HepG2 (cell line): ENCODE data around the gene L3MBTL1. TPM values are rescaled to one million over a fixed set of nuclear protein-coding genes. Genes with fewer than 3 reads are reported as not detected.

Experiments used
- ARHGAP35 ChIP-seq: sonication (generic); formaldehyde crosslinking; IDR thresholded peaks from 2 replicates; pipeline ENCODE4 v1.9.0; 2022; ENCODE audit warnings: mild to moderate bottlenecking, inconsistent platforms, moderate library complexity, missing genetic modification reagents, borderline replicate concordance
- ASH2L ChIP-seq: fragments of 300-600, 200-600 bp; sonication (generic); IDR thresholded peaks from 2 replicates; pipeline ENCODE4 v1.7.0; 2017; ENCODE audit warnings: low read depth, mild to moderate bottlenecking, moderate library complexity, mixed read lengths, low read length; ENCODE audit not compliant: insufficient read length
- GFI1 ChIP-seq: sonication (generic); formaldehyde crosslinking; IDR thresholded peaks from 2 replicates; pipeline ENCODE4 v1.5.0; 2020; ENCODE audit warnings: missing genetic modification reagents, mild to moderate bottlenecking, borderline replicate concordance
- HDAC1 ChIP-seq: sonication (generic); formaldehyde crosslinking; IDR thresholded peaks from 2 replicates; pipeline ENCODE4 v1.5.1; 2020; ENCODE audit warnings: mild to moderate bottlenecking, missing genetic modification reagents
- HNRNPUL1 ChIP-seq: fragments of 200-400 bp; formaldehyde crosslinking; IDR thresholded peaks from 2 replicates; pipeline ENCODE4 v1.6.1; 2017; ENCODE audit warnings: low read depth, mild to moderate bottlenecking, low read length, moderate library complexity
- NAIF1 ChIP-seq: sonication (generic); formaldehyde crosslinking; IDR thresholded peaks from 2 replicates; pipeline ENCODE4 v1.5.0; 2020; ENCODE audit warnings: mild to moderate bottlenecking, missing genetic modification reagents, borderline replicate concordance
- ZFP37 ChIP-seq: sonication (generic); formaldehyde crosslinking; IDR thresholded peaks from 2 replicates; pipeline ENCODE4 v1.4.0; 2020; ENCODE audit warnings: missing genetic modification reagents, borderline replicate concordance
- ZNF337 ChIP-seq: sonication (generic); formaldehyde crosslinking; IDR thresholded peaks from 2 replicates; pipeline ENCODE4 v1.5.1; 2020; ENCODE audit warnings: missing genetic modification reagents, low read depth, mild to moderate bottlenecking, borderline replicate concordance
- polyA plus RNA-seq, 8 experiments: library from polyadenylated mRNA; depleted of rRNA in 3 of 8; stranded (reverse) in 7 of 8; unstranded in 1 of 8; fragments of >200 nt; fragmentation: Illumina TruSeq in 4 of 8; extraction: Trizol in 4 of 8; gene quantifications; 2 replicates each; pipeline versions ENCODE4 v1.2.1 to v1.2.3, GENCODE V29; 2011 to 2016; ENCODE audit warnings: low read depth in 4 of 8, missing spikeins in 1 of 8, mixed read lengths in 1 of 8; ENCODE audit not compliant: insufficient read depth in 1 of 8
- total RNA-seq, 5 experiments: library from RNA; depleted of rRNA; stranded (reverse); fragments of >200 nt; fragmentation: Illumina TruSeq; extraction: Trizol; gene quantifications; 2 replicates each; pipeline ENCODE4 v1.2.3, GENCODE V29; 2016; ENCODE audit warnings: low read depth in 1 of 5
- TF ChIP-seq, protein P1 (sequence below): sonication (generic); formaldehyde crosslinking; IDR thresholded peaks from 2 replicates; pipeline ENCODE4 v1.4.0; 2020; ENCODE audit warnings: missing genetic modification reagents
- TF ChIP-seq, protein P2 (sequence below): sonication (generic); formaldehyde crosslinking; IDR thresholded peaks from 2 replicates; pipeline ENCODE4 v1.5.0; 2020; ENCODE audit warnings: mild to moderate bottlenecking, missing genetic modification reagents
- TF ChIP-seq, protein P3 (sequence below): IDR thresholded peaks from 2 replicates; pipeline ENCODE4 v1.6.1; 2016; ENCODE audit warnings: mild to moderate bottlenecking, missing biosample characterization, missing genetic modification reagents
- TF ChIP-seq, protein P4 (sequence below): sonication (generic); formaldehyde crosslinking; IDR thresholded peaks from 2 replicates; pipeline ENCODE4 v1.4.0; 2020; ENCODE audit warnings: mild to moderate bottlenecking, missing genetic modification reagents
- TF ChIP-seq, protein P5 (sequence below): sonication (generic); formaldehyde crosslinking; IDR thresholded peaks from 2 replicates; pipeline ENCODE4 v1.9.0; 2021; ENCODE audit warnings: missing genetic modification reagents, mild to moderate bottlenecking, borderline replicate concordance
- TF ChIP-seq, protein P6 (sequence below): sonication (generic); formaldehyde crosslinking; IDR thresholded peaks from 2 replicates; pipeline ENCODE4 v1.5.1; 2020; ENCODE audit warnings: mild to moderate bottlenecking, missing genetic modification reagents

L3MBTL1 gene
- total and polyA plus RNA-seq, 2 of the 13 experiments (the other 11 are each of a cell fraction or from before 2014, with no cell fraction given), result 9.0 to 17.8 TPM

DNA sequence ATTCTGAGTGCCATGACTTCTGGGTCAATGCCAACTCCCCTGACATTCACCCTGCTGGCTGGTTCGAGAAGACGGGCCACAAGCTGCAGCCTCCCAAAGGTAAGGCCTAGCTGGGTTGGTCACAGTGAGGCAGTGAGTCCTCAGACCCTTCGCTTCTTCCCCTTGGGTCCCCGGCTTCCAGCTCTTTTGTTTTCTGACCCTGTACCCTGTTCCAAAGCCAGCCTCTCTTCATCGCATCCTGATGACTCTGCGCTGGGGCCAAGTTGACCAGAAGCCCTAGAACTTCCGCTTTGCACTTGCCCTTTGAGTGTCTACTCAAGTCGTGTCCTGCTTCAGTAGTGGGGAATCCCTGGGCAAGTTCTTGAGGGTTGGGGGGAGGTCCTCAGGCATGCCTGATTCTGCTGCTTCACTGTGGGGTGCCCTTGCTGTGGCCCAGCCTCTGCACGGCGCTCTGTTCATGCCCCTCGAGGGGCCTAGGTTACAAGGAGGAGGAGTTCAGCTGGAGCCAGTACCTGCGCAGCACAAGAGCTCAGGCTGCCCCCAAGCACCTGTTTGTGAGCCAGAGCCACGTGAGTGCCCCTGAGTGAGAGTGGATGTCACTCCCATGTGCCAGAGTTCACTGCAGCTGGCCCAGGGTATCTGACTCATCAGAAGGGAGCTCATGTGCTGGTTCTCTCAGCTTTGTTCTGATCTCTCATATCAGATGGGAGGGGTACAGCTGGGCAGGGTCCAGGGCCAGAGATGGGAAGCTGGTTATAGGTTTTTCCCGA lies 23.0 kb downstream of the L3MBTL1 start (continued):
- TF ChIP-seq, protein P1, sequence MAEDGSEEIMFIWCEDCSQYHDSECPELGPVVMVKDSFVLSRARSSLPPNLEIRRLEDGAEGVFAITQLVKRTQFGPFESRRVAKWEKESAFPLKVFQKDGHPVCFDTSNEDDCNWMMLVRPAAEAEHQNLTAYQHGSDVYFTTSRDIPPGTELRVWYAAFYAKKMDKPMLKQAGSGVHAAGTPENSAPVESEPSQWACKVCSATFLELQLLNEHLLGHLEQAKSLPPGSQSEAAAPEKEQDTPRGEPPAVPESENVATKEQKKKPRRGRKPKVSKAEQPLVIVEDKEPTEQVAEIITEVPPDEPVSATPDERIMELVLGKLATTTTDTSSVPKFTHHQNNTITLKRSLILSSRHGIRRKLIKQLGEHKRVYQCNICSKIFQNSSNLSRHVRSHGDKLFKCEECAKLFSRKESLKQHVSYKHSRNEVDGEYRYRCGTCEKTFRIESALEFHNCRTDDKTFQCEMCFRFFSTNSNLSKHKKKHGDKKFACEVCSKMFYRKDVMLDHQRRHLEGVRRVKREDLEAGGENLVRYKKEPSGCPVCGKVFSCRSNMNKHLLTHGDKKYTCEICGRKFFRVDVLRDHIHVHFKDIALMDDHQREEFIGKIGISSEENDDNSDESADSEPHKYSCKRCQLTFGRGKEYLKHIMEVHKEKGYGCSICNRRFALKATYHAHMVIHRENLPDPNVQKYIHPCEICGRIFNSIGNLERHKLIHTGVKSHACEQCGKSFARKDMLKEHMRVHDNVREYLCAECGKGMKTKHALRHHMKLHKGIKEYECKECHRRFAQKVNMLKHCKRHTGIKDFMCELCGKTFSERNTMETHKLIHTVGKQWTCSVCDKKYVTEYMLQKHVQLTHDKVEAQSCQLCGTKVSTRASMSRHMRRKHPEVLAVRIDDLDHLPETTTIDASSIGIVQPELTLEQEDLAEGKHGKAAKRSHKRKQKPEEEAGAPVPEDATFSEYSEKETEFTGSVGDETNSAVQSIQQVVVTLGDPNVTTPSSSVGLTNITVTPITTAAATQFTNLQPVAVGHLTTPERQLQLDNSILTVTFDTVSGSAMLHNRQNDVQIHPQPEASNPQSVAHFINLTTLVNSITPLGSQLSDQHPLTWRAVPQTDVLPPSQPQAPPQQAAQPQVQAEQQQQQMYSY (CRISPR knock-in tag), result peak; percentile 34; the same call in 1 of the 2 replicates
- TF ChIP-seq HDAC1 (CRISPR knock-in tag), result peak; percentile 83
- TF ChIP-seq GFI1, result peak; percentile 67; the same call in 1 of the 2 replicates
- TF ChIP-seq HNRNPUL1, result no peak
- TF ChIP-seq, protein P2, sequence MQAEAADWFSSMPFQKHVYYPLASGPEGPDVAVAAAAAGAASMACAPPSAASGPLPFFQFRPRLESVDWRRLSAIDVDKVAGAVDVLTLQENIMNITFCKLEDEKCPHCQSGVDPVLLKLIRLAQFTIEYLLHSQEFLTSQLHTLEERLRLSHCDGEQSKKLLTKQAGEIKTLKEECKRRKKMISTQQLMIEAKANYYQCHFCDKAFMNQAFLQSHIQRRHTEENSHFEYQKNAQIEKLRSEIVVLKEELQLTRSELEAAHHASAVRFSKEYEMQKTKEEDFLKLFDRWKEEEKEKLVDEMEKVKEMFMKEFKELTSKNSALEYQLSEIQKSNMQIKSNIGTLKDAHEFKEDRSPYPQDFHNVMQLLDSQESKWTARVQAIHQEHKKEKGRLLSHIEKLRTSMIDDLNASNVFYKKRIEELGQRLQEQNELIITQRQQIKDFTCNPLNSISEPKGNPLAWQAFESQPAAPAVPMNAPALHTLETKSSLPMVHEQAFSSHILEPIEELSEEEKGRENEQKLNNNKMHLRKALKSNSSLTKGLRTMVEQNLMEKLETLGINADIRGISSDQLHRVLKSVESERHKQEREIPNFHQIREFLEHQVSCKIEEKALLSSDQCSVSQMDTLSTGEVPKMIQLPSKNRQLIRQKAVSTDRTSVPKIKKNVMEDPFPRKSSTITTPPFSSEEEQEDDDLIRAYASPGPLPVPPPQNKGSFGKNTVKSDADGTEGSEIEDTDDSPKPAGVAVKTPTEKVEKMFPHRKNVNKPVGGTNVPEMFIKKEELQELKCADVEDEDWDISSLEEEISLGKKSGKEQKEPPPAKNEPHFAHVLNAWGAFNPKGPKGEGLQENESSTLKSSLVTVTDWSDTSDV, result no peak; the same call in 1 of the 2 replicates
- TF ChIP-seq, protein P3, sequence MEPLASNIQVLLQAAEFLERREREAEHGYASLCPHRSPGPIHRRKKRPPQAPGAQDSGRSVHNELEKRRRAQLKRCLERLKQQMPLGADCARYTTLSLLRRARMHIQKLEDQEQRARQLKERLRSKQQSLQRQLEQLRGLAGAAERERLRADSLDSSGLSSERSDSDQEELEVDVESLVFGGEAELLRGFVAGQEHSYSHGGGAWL (CRISPR knock-in tag), result peak; percentile 86; the same call in 1 of the 2 replicates
- TF ChIP-seq, protein P4, sequence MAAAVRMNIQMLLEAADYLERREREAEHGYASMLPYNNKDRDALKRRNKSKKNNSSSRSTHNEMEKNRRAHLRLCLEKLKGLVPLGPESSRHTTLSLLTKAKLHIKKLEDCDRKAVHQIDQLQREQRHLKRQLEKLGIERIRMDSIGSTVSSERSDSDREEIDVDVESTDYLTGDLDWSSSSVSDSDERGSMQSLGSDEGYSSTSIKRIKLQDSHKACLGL (CRISPR knock-in tag), result peak; percentile 98
- peak; percentile 91; the same call in 1 of the 2 replicates for TF ChIP-seq ZNF337 (CRISPR knock-in tag)
- peak; percentile 97 for TF ChIP-seq ZFP37
- TF ChIP-seq, protein P5, sequence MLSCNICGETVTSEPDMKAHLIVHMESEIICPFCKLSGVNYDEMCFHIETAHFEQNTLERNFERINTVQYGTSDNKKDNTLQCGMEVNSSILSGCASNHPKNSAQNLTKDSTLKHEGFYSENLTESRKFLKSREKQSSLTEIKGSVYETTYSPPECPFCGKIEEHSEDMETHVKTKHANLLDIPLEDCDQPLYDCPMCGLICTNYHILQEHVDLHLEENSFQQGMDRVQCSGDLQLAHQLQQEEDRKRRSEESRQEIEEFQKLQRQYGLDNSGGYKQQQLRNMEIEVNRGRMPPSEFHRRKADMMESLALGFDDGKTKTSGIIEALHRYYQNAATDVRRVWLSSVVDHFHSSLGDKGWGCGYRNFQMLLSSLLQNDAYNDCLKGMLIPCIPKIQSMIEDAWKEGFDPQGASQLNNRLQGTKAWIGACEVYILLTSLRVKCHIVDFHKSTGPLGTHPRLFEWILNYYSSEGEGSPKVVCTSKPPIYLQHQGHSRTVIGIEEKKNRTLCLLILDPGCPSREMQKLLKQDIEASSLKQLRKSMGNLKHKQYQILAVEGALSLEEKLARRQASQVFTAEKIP (CRISPR knock-in tag), result no peak
- TF ChIP-seq ARHGAP35 (CRISPR knock-in tag), result peak; percentile 97
- peak; percentile 46; the same call in 1 of the 2 replicates for TF ChIP-seq NAIF1 (CRISPR knock-in tag)
- TF ChIP-seq, protein P6, sequence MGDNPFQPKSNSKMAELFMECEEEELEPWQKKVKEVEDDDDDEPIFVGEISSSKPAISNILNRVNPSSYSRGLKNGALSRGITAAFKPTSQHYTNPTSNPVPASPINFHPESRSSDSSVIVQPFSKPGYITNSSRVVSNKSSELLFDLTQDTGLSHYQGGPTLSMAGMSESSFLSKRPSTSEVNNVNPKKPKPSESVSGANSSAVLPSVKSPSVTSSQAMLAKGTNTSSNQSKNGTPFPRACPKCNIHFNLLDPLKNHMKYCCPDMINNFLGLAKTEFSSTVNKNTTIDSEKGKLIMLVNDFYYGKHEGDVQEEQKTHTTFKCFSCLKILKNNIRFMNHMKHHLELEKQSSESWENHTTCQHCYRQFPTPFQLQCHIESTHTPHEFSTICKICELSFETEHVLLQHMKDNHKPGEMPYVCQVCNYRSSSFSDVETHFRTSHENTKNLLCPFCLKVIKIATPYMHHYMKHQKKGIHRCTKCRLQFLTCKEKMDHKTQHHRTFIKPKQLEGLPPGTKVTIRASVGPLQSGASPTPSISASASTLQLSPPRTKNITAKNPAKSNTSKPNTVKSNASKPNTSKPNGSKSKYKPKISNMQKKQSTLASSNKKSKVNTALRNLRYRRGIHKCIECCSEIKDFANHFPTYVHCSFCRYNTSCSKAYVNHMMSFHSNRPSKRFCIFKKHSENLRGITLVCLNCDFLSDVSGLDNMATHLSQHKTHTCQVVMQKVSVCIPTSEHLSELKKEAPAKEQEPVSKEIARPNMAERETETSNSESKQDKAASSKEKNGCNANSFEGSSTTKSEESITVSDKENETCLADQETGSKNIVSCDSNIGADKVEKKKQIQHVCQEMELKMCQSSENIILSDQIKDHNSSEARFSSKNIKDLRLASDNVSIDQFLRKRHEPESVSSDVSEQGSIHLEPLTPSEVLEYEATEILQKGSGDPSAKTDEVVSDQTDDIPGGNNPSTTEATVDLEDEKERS, result 0 out of 2 replicates have a peak, but pooled peaks have one; percentile 6
- peak; percentile 71 for TF ChIP-seq ASH2L
